GM21423 (cell line): Measurements from ENCODE around the gene TKFC.

Experiments used
- ATAC-seq: cut with Tn5 transposase; IDR thresholded peaks from one replicate; pipeline ENCODE4 v1.9.1; 2021; ENCODE audit warnings: mild to moderate bottlenecking, moderate library complexity; ENCODE audit not compliant: unreplicated experiment

Gene TKFC

GRCh38 chr11:61310749-61311148 is 22.3 kb upstream of the TKFC start:
- ATAC-seq, result no peak

- ATAC-seq, result no peak
Measured at GRCh38 chr11:61315260-61315659, 17.8 kb upstream of the TKFC start.

DNA sequence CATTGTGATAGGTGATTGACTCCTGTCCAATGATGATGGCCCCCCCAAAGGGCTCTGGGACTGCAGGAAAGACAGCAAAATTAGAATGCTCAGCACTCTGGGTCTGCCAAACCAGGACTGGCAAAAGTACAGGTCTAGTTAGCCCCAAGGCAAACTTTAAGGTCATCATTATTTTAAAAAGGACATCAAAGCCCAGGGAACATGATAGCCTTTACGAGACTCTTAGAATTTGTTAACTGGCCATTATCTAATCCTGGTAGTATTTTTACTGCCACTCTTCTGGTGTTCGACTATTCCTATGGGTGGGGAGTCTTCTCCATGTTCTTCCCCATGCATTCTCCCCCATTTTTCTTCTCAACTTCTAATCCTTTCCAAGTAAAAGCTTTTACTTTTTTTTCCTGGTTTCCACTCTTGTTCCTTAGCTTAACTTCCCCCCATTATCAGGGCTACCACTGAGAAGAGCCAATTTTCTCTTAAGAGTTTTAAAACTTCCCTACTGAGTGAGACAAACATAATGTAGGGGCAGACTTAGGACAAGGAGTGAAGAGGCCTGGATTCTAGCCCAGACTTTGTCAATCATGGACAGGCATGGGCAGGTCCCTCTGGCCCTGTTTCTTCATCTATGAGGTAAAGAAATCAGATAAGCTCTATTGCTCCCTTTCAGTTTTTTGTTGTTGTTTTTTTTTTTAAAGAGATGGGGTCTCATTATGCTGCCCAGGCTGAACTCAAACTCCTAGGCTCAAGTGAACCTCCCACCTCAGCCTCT is 7.2 kb upstream of the TKFC start:
- ATAC-seq, result no peak

DNA sequence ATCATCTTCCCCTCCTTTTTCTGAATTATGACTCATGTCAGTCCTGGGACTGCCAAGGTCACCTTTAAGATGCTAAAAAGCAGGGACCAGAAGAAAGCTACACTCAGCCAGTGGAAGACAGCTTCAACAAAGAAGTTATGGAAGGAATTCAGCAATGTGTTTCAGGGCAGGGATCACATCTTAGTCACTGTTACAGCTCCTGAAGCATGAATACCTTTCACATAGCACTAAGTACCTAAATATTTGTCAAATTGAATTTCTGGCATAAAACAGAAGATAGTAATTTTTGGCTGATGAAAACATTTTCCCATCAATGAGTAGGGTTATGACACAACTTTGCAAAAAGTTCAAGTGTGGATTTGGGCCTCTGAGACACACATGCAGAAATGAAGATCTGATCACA is 5.4 kb upstream of the TKFC start:
- ATAC-seq, result no peak

- no peak for ATAC-seq
Measured at GRCh38 chr11:61328351-61328750, 4.7 kb upstream of the TKFC start.

- no peak for ATAC-seq
Measured at GRCh38 chr11:61329871-61330270, 3.2 kb upstream of the TKFC start.

- ATAC-seq, result no peak
Measured at GRCh38 chr11:61331651-61332050, 1.4 kb upstream of the TKFC start.

GRCh38 chr11:61332281-61332796 is 689 bp upstream of the TKFC start:
- no peak for ATAC-seq

DNA sequence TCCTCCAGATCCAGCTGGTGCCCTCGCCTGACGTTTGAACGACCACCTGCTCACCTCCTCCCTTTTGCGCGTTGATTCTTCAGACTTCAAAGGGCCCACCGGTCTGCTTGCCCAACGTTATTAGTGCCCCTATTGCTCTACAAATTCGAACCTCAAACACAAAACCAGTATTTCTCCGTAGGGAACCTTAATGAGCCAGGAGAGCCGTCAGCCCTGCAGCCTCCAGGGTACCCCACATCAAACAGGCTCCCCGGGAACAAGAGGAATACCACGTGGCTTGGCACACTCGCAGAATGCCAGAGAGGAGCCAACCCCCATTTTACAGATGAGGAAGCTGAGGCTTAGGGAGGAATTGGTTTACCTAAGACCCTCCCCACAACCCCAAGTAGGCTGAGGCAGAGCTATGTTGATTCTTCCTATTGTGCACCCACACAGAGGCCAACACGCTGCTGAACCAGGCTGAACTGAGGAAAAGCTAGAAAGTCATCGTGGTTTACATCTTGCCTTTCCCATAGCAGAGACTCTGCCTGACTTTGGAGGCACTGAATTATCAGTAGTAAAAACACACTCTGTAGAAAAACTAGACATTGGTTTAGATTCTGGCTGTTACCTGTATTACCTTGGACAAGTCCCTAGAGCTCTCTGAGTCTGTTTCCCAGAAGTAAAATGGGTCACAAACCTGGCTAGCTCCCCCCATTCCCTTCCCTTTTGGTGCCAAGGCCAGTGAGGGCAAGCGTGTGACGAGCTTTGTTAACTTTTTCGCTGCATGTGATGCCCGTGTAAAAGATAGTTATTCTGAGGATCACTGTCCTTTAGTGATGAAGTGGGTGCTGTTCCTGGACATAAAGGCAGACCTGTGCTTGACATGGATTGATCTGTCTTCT is 764 bp downstream of the TKFC start:
- no peak for ATAC-seq

GRCh38 chr11:61334434-61335354 is 1.7 kb downstream of the TKFC start:
- no peak for ATAC-seq

GRCh38 chr11:61335355-61335710 is 2.3 kb downstream of the TKFC start:
- no peak for ATAC-seq

GRCh38 chr11:61336171-61336935 is 3.3 kb downstream of the TKFC start:
- peak; percentile 57 for ATAC-seq

GRCh38 chr11:61337706-61338470 is 4.9 kb downstream of the TKFC start:
- no peak for ATAC-seq

- ATAC-seq, result no peak
Measured at GRCh38 chr11:61338783-61339489, 5.9 kb downstream of the TKFC start.

GRCh38 chr11:61339490-61339878 is 6.5 kb downstream of the TKFC start:
- ATAC-seq, result no peak

- no peak for ATAC-seq
Measured at GRCh38 chr11:61340979-61341378, 8.0 kb downstream of the TKFC start.

- no peak for ATAC-seq
Measured at GRCh38 chr11:61341706-61342105, 8.7 kb downstream of the TKFC start.

DNA sequence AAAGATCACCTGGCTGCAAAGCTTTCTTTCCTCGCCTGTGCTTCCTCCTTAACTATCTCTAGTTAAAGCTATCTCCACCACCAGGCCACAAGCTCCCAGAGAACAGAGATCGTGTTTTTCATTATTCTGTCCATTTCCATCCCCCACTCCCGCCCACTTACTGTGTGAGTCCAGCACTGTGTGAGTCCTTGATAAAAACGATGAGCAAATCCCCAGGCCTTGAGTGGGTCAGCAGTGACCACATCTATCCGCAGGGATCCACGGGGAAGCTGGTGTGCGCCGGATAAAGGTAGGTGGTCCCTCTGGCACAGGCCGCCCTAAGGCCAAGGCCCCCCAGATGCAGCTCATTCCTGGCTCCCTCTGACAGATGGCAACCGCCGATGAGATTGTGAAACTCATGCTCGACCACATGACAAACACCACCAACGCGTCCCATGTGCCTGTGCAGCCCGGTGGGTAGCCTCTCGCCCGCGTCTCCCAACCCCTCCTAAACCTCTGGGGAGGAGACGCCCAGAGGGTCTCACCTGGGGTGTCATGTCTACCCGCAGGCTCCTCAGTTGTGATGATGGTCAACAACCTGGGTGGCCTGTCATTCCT is 9.3 kb downstream of the TKFC start:
- ATAC-seq, result no peak
